Activated CD4-positive, alpha-beta memory T cell treated with anti-CD3 and anti-CD28 coated beads for 36 hours (primary cell): ENCODE results near the gene SPPL2C. TPM values are rescaled to one million over a fixed set of nuclear protein-coding genes. Genes with fewer than 3 reads are reported as not detected.
A peak's percentile ranks its signal among the peaks of the same experiment; 100 is the strongest.

Source experiments
- CTCF ChIA-PET: fragments of 350-600 bp; sonication (Branson Sonifier 250); formaldehyde crosslinking; loops from one replicate; lab custom pipeline; 2021; ENCODE audit warnings: antibody characterized with exemption, inconsistent platforms; lab: Charles Lee
- POLR2A ChIA-PET: fragments of 350-600 bp; sonication (Branson Sonifier 250); formaldehyde crosslinking; loops from one replicate; lab custom pipeline; 2021; ENCODE audit warnings: antibody characterized with exemption; lab: Charles Lee
- DNase-seq: peaks from one replicate; pipeline ENCODE4 v3.0.0-alpha.2; 2020
- H3K27ac Mint-ChIP-seq: one replicate; pipeline ENCODE4 v1.8.0; 2021; ENCODE audit warnings: mixed read lengths
- H3K27me3 Mint-ChIP-seq: one replicate; pipeline ENCODE4 v1.8.0; 2021; ENCODE audit warnings: mixed read lengths
- H3K36me3 Mint-ChIP-seq: one replicate; pipeline ENCODE4 v1.8.0; 2021; ENCODE audit warnings: mixed read lengths
- H3K4me1 Mint-ChIP-seq: one replicate; pipeline ENCODE4 v1.8.0; 2021; ENCODE audit warnings: low read depth, mixed read lengths
- H3K4me3 Mint-ChIP-seq: one replicate; pipeline ENCODE4 v1.8.0; 2021; ENCODE audit warnings: mild to moderate bottlenecking, mixed read lengths
- H3K9me3 Mint-ChIP-seq: one replicate; pipeline ENCODE4 v1.8.0; 2021; ENCODE audit warnings: mixed read lengths
- intact Hi-C: fragments of 100-400 bp; cut with micrococcal nuclease; formaldehyde crosslinking; loops from one replicate; pipeline ENCODE4 v1.15.1; 2023
- total RNA-seq, 2 experiments: library from RNA; stranded (reverse); gene quantifications; one replicate each; pipeline ENCODE4 v1.2.3, GENCODE V29; 2021

Gene SPPL2C
- total RNA-seq, 2 experiments from 2014 or later: not detected

GRCh38 chr17:45869676-45870341, 25.1 kb downstream of the SPPL2C start:
- DNase-seq: peak; percentile 37
- POLR2A ChIA-PET: no interaction called here
- H3K4me3 Mint-ChIP-seq: no peak overlapping the region
- H3K36me3 Mint-ChIP-seq: no peaks in the 10 kb centered on the region
- peaks cover 9% of the 10 kb centered on the region for H3K27me3 Mint-ChIP-seq
- CTCF ChIA-PET: interaction anchor here (1.4 kb wide), 1 partner anchor 79 kb away, joined by 3 read pairs; no protein-coding TSS in a partner anchor
- no peak overlapping the region for H3K27ac Mint-ChIP-seq
- intact Hi-C loops: no loop called here
- H3K9me3 Mint-ChIP-seq: no peaks in the 10 kb centered on the region
- H3K4me1 Mint-ChIP-seq: peaks cover 15% of the 10 kb centered on the region

- intact Hi-C loops: no loop called here
- Mint-ChIP-seq H3K4me1 (peaks cover 15% of the 10 kb centered on the region), H3K36me3 (no peaks in the 10 kb centered on the region), H3K4me3 (no peak overlapping the region), H3K9me3 (no peaks in the 10 kb centered on the region), H3K27me3 (peaks cover 2% of the 10 kb centered on the region), H3K27ac (no peak overlapping the region)
- POLR2A ChIA-PET: no interaction called here
- DNase-seq: no peak
- CTCF ChIA-PET: interaction anchor here (1.4 kb wide), 2 partner anchors 23 to 79 kb away, joined by 3 to 4 read pairs; no protein-coding TSS in a partner anchor
Measured at GRCh38 chr17:45870342-45870974, 25.8 kb downstream of the SPPL2C start.

- no peak overlapping the region for H3K27ac Mint-ChIP-seq
- peaks cover 2% of the 10 kb centered on the region for H3K27me3 Mint-ChIP-seq
- POLR2A ChIA-PET: no interaction called here
- intact Hi-C loops: no loop called here
- H3K36me3 Mint-ChIP-seq: no peaks in the 10 kb centered on the region
- no peaks in the 10 kb centered on the region for H3K9me3 Mint-ChIP-seq
- no peak overlapping the region for H3K4me3 Mint-ChIP-seq
- DNase-seq: peak; percentile 17
- CTCF ChIA-PET: interaction anchor here (1.1 to 1.4 kb wide), 2 partner anchors 20 to 22 kb away, joined by 3 to 4 read pairs; no protein-coding TSS in a partner anchor
- H3K4me1 Mint-ChIP-seq: peaks cover 15% of the 10 kb centered on the region
Measured at GRCh38 chr17:45871718-45872117, 27.0 kb downstream of the SPPL2C start.

- Mint-ChIP-seq H3K4me1 (peaks cover 12% of the 10 kb centered on the region), H3K9me3 (peaks cover 2% of the 10 kb centered on the region), H3K27me3 (peaks cover 2% of the 10 kb centered on the region), H3K36me3 (no peaks in the 10 kb centered on the region), H3K27ac (no peak overlapping the region), H3K4me3 (no peak overlapping the region)
- peak; percentile 59 for DNase-seq
- ChIA-PET CTCF (interaction anchor here (0.9 kb wide), 1 partner anchor 319 kb away, joined by 3 read pairs; the partner anchor contains the start of gene KANSL1), POLR2A (no interaction called here)
- intact Hi-C loops: no loop called here
Measured at GRCh38 chr17:45873728-45874127, 29.0 kb downstream of the SPPL2C start.

- no peaks in the 10 kb centered on the region for H3K36me3 Mint-ChIP-seq
- intact Hi-C loops: no loop called here
- H3K27me3 Mint-ChIP-seq: peaks cover 2% of the 10 kb centered on the region
- ChIA-PET POLR2A (no interaction called here), CTCF (interaction anchor here (0.9 kb wide), 1 partner anchor 319 kb away, joined by 3 read pairs; the partner anchor contains the start of gene KANSL1)
- H3K4me1 Mint-ChIP-seq: peaks cover 12% of the 10 kb centered on the region
- H3K4me3 Mint-ChIP-seq: no peak overlapping the region
- no peak for DNase-seq
- H3K27ac Mint-ChIP-seq: no peak overlapping the region
- H3K9me3 Mint-ChIP-seq: peaks cover 2% of the 10 kb centered on the region
Measured at GRCh38 chr17:45874151-45874550, 29.5 kb downstream of the SPPL2C start.

GRCh38 chr17:45876539-45876938, 31.9 kb downstream of the SPPL2C start:
- POLR2A ChIA-PET: no interaction called here
- Mint-ChIP-seq H3K4me3 (no peak overlapping the region), H3K36me3 (no peaks in the 10 kb centered on the region), H3K4me1 (peaks cover 12% of the 10 kb centered on the region), H3K27ac (no peak overlapping the region), H3K27me3 (peaks cover 2% of the 10 kb centered on the region), H3K9me3 (peaks cover 2% of the 10 kb centered on the region)
- DNase-seq: no peak
- CTCF ChIA-PET: no interaction called here
- intact Hi-C loops: no loop called here

- CTCF ChIA-PET: interaction anchor here (0.9 kb wide), 1 partner anchor 17 kb away, joined by 3 read pairs; the partner anchor contains the start of gene MAPT
- DNase-seq: no peak
- POLR2A ChIA-PET: interaction anchor here (0.6 kb wide), 1 partner anchor 16 kb away, joined by 5 read pairs; no protein-coding TSS in a partner anchor
- H3K27ac Mint-ChIP-seq: no peak overlapping the region
- H3K36me3 Mint-ChIP-seq: no peaks in the 10 kb centered on the region
- intact Hi-C loops: no loop called here
- H3K27me3 Mint-ChIP-seq: peaks cover 3% of the 10 kb centered on the region
- H3K4me3 Mint-ChIP-seq: no peak overlapping the region
- peaks cover 12% of the 10 kb centered on the region for H3K4me1 Mint-ChIP-seq
- peaks cover 2% of the 10 kb centered on the region for H3K9me3 Mint-ChIP-seq
Measured at GRCh38 chr17:45877467-45877866, 32.8 kb downstream of the SPPL2C start.

- no peaks in the 10 kb centered on the region for H3K4me1 Mint-ChIP-seq
- DNase-seq: no peak
- POLR2A ChIA-PET: no interaction called here
- H3K27ac Mint-ChIP-seq: no peak overlapping the region
- no peak overlapping the region for H3K4me3 Mint-ChIP-seq
- peaks cover 2% of the 10 kb centered on the region for H3K27me3 Mint-ChIP-seq
- peaks cover 12% of the 10 kb centered on the region for H3K9me3 Mint-ChIP-seq
- intact Hi-C loops: no loop called here
- CTCF ChIA-PET: no interaction called here
- peaks cover 3% of the 10 kb centered on the region for H3K36me3 Mint-ChIP-seq
Measured at GRCh38 chr17:45883063-45883462, 38.4 kb downstream of the SPPL2C start.

- POLR2A ChIA-PET: no interaction called here
Measured at GRCh38 chr17:45886852-45887251, 42.2 kb downstream of the SPPL2C start.

GRCh38 chr17:45888392-45888791, 43.7 kb downstream of the SPPL2C start:
- H3K27ac Mint-ChIP-seq: no peak overlapping the region
- POLR2A ChIA-PET: no interaction called here
- peaks cover 1% of the 10 kb centered on the region for H3K27me3 Mint-ChIP-seq
- H3K4me1 Mint-ChIP-seq: peaks cover 8% of the 10 kb centered on the region
- H3K9me3 Mint-ChIP-seq: peaks cover 12% of the 10 kb centered on the region
- CTCF ChIA-PET: no interaction called here
- DNase-seq: no peak
- peaks cover 3% of the 10 kb centered on the region for H3K36me3 Mint-ChIP-seq
- intact Hi-C loops: no loop called here
- no peak overlapping the region for H3K4me3 Mint-ChIP-seq

More at GRCh38 chr17:45886852-45887251, 42.2 kb downstream of the SPPL2C start:
- H3K4me3 Mint-ChIP-seq: no peak overlapping the region
- CTCF ChIA-PET: no interaction called here
- peaks cover 12% of the 10 kb centered on the region for H3K9me3 Mint-ChIP-seq
- intact Hi-C loops: no loop called here
- peaks cover 2% of the 10 kb centered on the region for H3K27me3 Mint-ChIP-seq
- peaks cover 8% of the 10 kb centered on the region for H3K4me1 Mint-ChIP-seq
- H3K27ac Mint-ChIP-seq: no peak overlapping the region
- peaks cover 3% of the 10 kb centered on the region for H3K36me3 Mint-ChIP-seq
- DNase-seq: no peak

GRCh38 chr17:45889579-45889978, 44.9 kb downstream of the SPPL2C start:
- H3K27ac Mint-ChIP-seq: no peak overlapping the region
- DNase-seq: no peak
- H3K4me3 Mint-ChIP-seq: no peak overlapping the region
- ChIA-PET CTCF (no interaction called here), POLR2A (no interaction called here)
- H3K36me3 Mint-ChIP-seq: peaks cover 2% of the 10 kb centered on the region
- peaks cover 4% of the 10 kb centered on the region for H3K27me3 Mint-ChIP-seq
- peaks cover 11% of the 10 kb centered on the region for H3K4me1 Mint-ChIP-seq
- intact Hi-C loops: no loop called here
- peaks cover 10% of the 10 kb centered on the region for H3K9me3 Mint-ChIP-seq

GRCh38 chr17:45893725-45894021, 49.0 kb downstream of the SPPL2C start:
- no peaks in the 10 kb centered on the region for H3K36me3 Mint-ChIP-seq
- H3K4me1 Mint-ChIP-seq: peaks cover 27% of the 10 kb centered on the region
- no peaks in the 10 kb centered on the region for H3K9me3 Mint-ChIP-seq
- peaks cover 31% of the 10 kb centered on the region for H3K27me3 Mint-ChIP-seq
- peak overlapping the region; percentile 65 for H3K4me3 Mint-ChIP-seq
- no peak for DNase-seq
- H3K27ac Mint-ChIP-seq: no peak overlapping the region
- CTCF ChIA-PET: interaction anchor here (0.6 to 3.0 kb wide), 8 partner anchors 14 to 1536 kb away, joined by 3 to 16 read pairs (median 4); no protein-coding TSS in a partner anchor
- POLR2A ChIA-PET: interaction anchor here (0.6 kb wide), 1 partner anchor 16 kb away, joined by 5 read pairs; no protein-coding TSS in a partner anchor
- intact Hi-C loops: loop anchor here (2.0 kb wide), 1 partner anchor 15 kb away; no protein-coding TSS in a partner anchor
